NCI-H2227 (cell line): ENCODE results near the gene GMDS.

ENCODE experiments used
- DNase-seq: peaks from one replicate; lab custom pipeline; 2025; ENCODE audit not compliant: unreplicated experiment; lab: John Stamatoyannopoulos, UW

GMDS gene

GRCh38 chr6:2242311-2242710 is 3.1 kb downstream of the GMDS start:
- DNase-seq, result no peak

DNA sequence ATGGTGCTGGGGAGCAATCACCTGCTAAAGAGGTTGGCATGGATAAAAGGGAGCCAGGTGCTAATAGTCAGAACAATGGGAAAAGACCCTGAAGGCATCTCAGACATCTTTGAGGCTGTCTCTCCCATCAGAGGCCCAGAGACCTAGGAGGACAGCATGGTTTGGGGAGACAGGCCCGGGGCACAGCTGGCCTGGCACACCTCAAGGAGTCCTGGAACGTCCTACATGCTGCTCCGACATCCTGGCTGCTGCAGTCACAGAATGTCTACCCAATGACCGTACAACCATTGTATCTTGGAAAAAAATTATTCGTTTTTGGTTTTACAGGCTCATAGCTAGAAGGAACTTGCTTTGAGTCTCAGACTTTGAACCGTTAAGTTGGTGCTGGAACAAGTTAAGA is 4.4 kb downstream of the GMDS start:
- DNase-seq, result no peak

GRCh38 chr6:2237001-2237400 is 8.4 kb downstream of the GMDS start:
- DNase-seq, result no peak

GRCh38 chr6:2235777-2236495 is 9.5 kb downstream of the GMDS start:
- DNase-seq, result no peak

DNA sequence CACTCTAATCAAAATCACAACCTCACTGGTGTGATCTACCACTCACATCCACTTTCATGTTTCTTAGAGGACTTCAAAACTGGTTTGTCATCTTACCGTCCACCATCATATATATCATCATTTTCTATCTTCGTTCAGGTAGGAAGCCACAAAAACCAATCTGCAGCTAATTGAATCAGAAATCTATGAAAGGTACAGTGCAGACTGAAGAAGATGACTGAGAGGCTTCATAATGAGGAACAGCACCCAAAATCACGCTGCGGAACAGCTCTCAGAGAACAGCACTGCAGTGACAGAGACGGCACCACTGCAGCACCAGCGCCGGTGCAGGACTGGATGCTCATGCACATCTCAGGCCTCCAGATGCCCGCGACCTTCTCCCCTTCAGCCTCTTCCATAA is 13.0 kb downstream of the GMDS start:
- DNase-seq, result no peak

- DNase-seq, result no peak
Observed at GRCh38 chr6:2231438-2231837, 14.0 kb downstream of the GMDS start.

- no peak for DNase-seq
Observed at GRCh38 chr6:2230659-2231277, 14.6 kb downstream of the GMDS start.

DNA sequence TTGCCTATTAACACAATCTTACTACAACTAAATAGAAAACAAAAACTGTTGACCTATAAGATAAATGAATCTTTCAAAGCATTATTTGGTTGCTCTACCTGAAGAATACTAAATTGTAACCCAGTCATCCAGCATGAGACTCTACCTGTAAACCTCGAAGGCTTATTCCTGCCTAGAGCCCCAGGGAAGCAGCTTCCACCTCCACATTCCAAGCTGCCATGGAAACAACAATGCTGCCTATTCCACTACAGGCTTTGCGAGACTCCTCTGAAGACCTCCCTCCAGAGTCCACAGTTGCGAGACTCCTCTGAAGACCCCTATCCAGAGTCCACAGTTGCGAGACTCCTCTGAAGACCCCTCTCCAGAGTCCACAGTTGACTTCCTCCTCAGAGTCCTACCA is 15.7 kb downstream of the GMDS start:
- DNase-seq, result no peak

- DNase-seq, result no peak
Observed at GRCh38 chr6:2229039-2229438, 16.4 kb downstream of the GMDS start.

- no peak for DNase-seq
Observed at GRCh38 chr6:2228392-2228791, 17.0 kb downstream of the GMDS start.

DNA sequence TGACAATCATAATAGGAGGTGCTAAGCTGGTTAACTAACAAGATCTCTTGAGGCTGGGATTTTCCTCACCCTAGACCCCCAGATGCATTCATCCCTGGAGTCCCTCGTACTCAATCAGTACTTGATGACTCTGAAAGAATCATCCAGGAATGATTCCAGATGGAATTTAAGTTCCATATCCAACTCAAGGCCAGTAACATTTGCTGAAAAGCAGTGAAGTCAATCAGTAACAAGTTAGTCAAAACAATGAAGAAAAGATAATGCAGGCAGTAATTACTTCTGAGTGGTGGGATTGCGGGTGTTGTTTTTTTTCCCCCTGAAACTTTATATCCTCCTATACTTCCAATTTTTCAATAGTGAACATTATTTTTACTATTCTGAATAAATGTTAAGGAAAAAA is 18.6 kb downstream of the GMDS start:
- DNase-seq, result no peak

DNA sequence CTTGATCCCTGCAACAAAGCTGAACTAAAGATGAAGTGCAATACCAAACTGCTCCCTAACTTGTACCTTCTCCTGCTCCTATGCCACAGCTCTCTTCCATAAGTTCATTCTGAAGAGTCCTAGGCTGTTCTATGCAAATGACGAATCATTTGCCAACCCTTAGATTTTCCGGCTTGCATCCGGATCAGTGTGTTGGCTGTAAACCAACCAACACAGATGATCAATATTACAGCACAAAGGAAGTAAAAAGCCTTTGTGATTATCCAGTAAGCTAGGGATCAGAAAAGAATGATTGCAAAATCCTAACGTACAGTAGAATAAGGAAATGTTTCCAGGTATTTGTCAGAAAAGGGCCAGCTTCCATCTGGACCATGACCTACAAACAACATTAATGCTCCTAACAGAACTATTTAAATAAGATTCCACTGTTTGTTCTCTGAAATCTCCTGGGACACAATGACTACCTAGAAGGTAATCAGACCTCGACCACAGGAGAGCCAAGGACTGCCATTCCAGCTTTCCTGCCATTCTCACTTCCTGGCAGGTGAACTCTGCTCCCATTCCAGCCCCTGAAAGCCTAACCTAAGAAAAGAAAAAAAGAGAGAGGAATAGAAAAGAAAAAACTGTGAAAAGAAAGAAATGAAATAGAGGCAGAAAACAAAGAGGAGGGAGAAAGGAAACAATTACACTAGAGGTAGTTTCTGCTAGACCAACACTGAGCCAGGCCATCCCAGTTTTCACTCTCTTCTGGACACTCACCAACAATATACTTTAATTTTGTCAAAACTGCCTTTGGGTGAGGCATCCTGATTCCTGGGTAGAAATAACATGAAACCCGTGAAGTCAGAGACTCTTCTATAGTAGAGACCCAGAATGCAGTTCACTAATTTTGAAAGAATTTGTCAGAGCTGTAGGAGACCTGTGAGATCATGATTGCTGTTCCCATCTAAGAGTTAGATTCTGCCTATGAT is 19.7 kb downstream of the GMDS start:
- no peak for DNase-seq

DNA sequence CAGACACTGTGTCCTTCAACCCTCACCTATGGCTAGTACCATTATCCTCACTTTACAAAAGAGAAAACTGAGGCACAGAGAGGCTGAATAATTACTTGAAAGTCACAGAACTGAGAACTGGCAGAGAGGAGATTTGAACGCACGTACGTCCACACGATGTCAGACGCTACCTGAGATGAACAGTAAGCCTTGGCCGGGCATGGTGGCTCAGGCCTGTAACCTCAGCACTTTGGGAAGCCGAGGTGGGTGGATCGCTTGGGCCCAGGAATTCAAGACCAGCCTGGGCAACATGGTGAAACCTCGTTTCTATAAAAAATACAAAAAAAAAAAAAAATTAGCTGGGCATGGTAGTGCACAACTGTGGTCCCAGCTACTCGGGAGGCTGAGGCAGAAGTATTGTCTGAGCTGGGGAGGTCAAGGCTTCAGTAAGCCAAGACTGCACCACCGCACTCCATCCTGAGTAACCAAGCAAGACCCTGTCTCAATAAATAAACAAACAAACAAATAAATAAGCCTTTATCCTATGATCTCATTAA is 20.5 kb downstream of the GMDS start:
- no peak for DNase-seq

GRCh38 chr6:2222275-2222842 is 23.0 kb downstream of the GMDS start:
- DNase-seq, result peak; percentile 73

GRCh38 chr6:2221726-2222274 is 23.6 kb downstream of the GMDS start:
- DNase-seq, result no peak

- no peak for DNase-seq
Observed at GRCh38 chr6:2220154-2220553, 25.3 kb downstream of the GMDS start.

DNA sequence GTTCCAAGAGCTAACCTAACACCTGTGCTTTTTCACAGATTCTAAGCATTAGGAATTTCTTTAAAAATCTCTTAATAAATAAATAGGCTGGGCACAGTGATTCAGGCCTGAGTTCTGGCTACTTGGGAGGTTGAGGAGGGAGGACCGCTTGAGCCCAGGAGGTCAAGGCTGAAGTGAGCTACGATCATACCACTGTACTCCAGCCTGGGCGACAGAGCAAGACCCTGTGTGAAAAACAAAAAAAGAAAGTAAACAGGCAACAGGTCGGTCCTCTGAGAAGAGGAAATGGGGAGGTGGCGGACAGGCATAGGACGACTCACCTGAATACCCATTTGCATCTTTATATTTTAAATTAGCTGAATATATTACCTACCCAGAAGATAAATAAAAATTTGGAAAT is 26.5 kb downstream of the GMDS start:
- DNase-seq, result no peak

DNA sequence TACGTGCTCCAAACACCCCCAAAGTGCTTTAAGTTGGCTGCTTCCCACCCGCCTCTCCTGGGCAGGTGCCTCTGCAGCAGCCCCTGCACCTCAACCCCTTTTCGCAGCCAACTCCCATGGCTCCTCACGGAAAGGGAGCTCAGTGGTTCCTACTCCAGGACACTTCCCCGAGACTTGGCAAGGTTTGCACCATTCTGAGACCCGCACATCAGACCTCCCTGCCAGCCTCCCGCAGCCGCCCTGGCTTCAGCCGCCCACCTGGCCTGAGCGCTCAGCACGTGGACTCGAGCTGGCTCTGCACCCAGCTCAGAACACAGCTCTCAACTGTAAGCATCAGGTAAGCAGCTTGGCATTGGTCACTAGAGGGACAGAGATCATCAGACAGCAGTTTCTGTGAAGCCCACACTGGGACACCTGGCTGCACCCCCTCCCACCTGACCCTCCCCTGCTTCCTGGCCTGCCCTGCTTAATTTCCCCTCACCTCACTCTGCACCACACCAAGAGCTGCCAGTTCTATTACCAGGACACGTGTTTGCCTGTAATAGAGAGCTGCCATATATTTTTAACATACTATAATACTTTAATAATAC is 28.5 kb downstream of the GMDS start:
- DNase-seq, result no peak

DNA sequence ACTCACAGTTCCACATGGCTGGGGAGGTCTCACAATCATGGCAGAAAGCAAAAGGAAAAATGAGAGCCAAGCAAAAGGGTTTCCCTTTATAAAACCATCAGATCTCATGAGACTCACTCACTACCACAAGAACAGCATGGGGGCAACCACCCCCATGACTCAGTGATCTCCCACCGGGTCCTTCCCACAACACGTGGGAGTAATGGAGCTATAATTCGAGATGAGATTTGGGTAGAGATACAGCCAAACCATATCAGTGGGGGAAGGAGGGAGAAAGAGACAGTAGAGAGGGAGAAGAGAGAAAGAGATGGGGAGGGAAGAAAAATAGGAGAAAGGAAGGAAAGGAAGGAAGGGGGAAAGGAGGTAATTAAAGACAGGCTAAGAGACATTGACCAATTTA is 30.1 kb downstream of the GMDS start:
- no peak for DNase-seq

DNA sequence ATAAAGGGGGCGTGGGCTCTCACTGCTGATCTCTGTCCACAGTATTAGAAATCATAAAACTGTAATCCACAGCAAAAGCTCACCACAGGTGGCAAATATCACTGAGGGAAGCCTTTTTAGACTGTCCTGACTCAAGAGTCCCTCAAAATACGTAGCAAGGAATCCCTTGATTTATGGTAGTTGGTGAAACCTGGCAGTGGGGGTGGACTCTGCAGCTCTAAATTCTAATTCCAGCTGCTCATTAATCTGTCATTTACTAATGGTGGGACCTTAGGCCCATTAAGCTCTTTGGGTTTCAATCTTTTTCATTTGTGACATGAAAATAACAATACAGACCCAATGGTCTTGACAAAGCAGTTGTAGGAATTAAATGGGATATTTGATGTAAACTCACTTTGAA is 32.3 kb downstream of the GMDS start:
- no peak for DNase-seq
